Subcutaneous adipose tissue (tissue), 4 donors: ENCODE measurements around the gene IGF1. TPM values are rescaled to one million over a fixed set of nuclear protein-coding genes. Genes with fewer than 3 reads are reported as not detected.

Experiments
- total RNA-seq, 4 donors: library from RNA; depleted of rRNA; stranded (reverse); fragments of >200 nt; gene quantifications; one replicate each; pipeline ENCODE4 v1.1.0, GENCODE V29; 2016
- TF ChIP-seq, protein P1 (sequence below): fragments of 450-650 bp; IDR thresholded peaks from one replicate; pipeline ENCODE4 v1.5.1; 2016; ENCODE audit warnings: low read depth, mild to moderate bottlenecking, control low read depth, antibody characterized with exemption, moderate library complexity

Gene IGF1
- total RNA-seq, 4 donors from 2014 or later, result 60.3 to 354 (median 140) TPM

DNA sequence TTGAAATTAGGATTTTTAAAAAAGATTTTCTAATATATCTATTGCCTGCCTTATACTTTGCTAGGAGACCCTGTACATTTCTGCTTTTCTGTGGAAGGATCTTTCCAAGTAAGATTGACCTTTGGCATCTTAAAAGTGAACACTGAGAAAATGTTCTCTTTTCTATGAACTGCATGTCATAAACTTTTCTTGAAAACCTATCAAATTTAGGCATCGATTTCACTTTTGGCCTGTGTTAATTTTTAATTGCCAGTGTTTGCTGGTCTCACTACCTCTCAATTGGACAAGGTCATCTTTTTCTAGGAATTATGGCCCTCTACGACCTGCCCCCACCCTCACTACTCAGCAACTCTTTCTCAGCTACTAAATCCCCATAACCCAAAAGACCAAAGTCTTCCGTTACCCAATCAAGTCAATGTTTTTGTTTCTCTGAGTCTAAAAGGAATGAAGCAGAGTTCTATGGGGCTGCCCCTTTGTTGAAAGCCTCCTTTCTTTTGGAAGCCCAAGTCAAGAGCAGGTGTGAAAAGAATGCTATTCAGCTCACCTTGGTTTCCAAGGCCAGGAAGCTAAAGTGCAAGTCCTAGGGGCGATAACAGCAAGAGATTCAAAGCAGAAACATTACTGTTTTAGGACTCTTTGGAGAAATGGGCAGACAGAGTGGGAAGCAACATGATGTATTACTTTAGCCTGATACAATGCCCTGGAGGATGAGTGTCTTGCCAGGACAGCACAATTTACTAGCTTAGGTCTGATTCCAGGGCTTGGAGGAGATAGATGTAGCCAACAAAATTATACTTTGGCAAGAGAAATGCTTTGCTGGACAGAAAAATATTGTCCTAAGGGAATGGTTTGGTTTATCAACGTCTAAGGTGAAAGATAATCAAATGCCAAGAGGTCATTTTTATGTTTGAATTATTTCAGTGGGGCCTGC lies 55.0 kb downstream of the IGF1 start:
- TF ChIP-seq, protein P1, sequence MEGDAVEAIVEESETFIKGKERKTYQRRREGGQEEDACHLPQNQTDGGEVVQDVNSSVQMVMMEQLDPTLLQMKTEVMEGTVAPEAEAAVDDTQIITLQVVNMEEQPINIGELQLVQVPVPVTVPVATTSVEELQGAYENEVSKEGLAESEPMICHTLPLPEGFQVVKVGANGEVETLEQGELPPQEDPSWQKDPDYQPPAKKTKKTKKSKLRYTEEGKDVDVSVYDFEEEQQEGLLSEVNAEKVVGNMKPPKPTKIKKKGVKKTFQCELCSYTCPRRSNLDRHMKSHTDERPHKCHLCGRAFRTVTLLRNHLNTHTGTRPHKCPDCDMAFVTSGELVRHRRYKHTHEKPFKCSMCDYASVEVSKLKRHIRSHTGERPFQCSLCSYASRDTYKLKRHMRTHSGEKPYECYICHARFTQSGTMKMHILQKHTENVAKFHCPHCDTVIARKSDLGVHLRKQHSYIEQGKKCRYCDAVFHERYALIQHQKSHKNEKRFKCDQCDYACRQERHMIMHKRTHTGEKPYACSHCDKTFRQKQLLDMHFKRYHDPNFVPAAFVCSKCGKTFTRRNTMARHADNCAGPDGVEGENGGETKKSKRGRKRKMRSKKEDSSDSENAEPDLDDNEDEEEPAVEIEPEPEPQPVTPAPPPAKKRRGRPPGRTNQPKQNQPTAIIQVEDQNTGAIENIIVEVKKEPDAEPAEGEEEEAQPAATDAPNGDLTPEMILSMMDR, result no peak

DNA sequence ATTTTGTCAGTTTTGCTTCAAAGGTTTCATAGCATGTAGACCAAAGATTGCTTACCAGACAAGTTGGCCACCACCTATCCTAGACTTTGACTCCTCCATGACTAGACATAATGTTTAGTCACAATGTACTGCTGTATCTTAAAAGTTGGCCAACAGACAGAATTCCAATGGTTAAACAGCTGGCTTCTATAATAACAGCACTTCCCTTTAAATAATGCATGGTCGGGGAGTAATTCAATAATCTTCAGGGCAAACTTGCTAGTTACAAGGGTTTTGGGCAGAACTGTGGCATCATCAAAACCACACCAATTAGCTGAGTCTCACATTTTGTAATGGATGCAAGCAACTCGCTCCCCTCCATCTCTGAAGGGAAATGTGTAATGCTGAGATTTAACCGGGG lies 56.9 kb downstream of the IGF1 start:
- TF ChIP-seq, protein P1, result no peak

DNA sequence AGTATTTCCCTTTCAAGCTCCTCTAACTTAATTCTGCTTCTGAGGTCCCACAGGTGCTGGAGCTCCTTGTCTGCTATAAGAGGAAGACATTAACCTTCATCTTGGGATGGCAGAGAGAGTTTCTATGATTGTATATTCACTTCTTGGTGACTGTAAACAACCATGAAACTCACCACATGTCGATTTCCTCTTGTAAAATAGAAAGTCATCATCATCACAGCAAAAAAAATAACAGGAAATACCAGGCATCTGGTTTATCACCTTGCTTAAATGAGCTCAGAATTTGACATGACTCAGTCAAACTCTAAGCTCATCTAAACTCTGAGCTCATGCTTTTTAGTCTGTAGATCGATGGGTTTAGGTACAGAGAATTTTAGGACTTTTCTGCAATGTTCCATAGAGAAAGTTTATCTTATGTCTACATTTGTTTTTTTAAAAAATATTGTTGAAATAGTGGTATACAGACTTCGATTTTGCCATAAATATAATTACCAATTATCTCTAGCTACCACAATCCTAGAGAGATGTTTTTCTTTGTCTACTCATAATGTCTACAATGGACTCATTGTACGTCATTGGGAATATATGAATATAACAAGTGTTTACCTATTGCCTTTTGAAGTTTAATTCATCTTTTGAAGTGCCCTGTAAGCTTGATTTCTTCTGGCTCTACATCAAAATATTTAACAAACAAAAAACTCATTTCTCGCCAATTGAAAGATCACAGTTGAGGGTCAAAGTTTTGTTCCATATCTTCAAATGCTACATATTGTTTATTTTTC lies 58.4 kb downstream of the IGF1 start:
- TF ChIP-seq, protein P1, result no peak

DNA sequence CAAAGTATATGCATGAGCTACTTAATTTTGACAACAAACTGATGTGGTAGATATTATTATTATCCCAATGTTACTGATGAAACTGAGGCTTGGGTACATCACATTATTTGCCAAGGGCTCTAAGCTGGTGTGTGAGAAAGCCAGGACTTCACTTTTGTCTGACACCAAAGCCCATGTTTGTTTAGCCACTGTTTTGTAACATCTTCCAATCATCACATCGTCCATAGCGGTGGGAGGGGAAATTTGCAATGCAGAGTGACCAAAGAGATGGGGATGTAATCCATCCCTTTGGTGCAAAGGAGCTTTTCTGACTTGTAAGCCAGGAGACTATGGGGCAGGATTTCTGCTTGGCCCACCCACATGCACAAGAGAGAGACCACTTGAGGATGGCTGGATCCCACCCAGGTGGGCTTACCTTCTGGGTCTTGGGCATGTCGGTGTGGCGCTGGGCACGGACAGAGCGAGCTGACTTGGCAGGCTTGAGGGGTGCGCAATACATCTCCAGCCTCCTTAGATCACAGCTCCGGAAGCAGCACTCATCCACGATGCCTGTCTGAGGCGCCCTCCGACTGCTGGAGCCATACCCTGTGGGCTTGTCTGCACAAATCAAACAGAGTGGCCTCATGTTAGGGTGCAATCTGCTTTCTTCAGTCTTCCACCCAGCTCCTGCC lies 61.1 kb downstream of the IGF1 start:
- TF ChIP-seq, protein P1, result no peak

DNA sequence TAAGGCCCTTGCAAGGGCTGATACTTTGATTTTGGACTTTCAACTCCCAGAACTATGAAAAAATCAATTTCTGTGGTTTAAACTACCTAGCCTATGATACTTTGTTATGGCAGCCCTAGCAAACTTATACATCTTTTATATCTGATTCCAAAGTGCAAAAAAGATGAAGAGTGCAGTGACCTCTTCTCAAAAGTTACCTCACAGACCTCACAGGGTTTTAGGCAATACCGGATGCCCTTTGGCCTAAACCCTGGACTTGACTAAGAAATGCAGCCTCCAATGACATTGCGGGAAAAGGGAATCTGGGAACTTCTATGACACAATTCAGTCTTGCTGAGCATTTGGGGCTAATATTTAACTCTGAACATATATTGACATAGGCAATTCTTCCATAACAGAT lies 63.3 kb downstream of the IGF1 start:
- TF ChIP-seq, protein P1, result no peak

DNA sequence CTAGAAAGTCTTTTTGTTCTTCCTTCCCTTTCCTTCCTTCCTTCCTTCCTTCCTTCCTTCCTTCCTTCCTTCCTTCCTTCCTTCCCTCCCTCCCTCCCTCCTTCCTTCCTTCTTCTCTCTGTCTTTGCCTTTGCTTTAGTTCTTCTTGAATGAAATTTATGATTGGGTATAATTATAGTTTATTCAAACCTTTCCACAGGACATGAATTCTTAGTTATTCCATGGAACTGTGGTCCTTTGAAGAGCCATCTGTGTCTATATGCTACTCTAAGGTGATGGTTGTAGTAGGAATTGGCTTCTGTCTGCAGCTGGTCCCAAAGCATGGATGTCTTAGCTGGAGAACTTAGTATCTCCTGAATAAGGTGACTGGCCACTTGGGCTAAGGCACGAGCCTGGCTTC lies 64.8 kb downstream of the IGF1 start:
- TF ChIP-seq, protein P1, result no peak
